ENCODE results near the gene CAMSAP1.

GRCh38 chr9:135819905-135820304 lies 87.4 kb downstream of the CAMSAP1 start:
- TF ChIP-seq EZH2 (IDR thresholded peaks at IDR 0.05; ENCODE audit: insufficient read depth, poor library complexity, severe bottlenecking) (no peak), EZH2phosphoT487 (IDR thresholded peaks at IDR 0.05; ENCODE audit: insufficient read depth, low read depth) (no peak)

Data from GM23248 (cell line).